Measurements from ENCODE around the gene CUL4B. TPM values are rescaled to one million over a fixed set of nuclear protein-coding genes. Genes with fewer than 3 reads are reported as not detected.

Gene CUL4B
- total and polyA plus RNA-seq, 4 donors: 6.0 to 24.9 (median 12.7) TPM

- no peak for TF ChIP-seq SP1 (IDR thresholded peaks at IDR 0.05)
- Histone ChIP-seq H3K27me3 (ENCODE audit: control insufficient read depth in 4 of 4, insufficient read depth in 4 of 4, low read length in 3 of 4) (no peaks in the 10 kb centered on the region), H3K36me3 (ENCODE audit: control insufficient read depth in 4 of 4, insufficient read depth in 3 of 4, low read depth in 1 of 4, low read length in 3 of 4) (no peaks in the 10 kb centered on the region), H3K9ac (ENCODE audit: low read depth in 1 of 2, low read length in 2 of 2) (no peak overlapping the region), H3K27ac (ENCODE audit: low read depth in 1 of 2, low read length in 2 of 2) (no peak overlapping the region), H3K4me3 (ENCODE audit: low read depth in 1 of 3, low read length in 3 of 3) (no peak overlapping the region), H3K9me3 (ENCODE audit: control insufficient read depth in 4 of 4, low read length in 3 of 4) (no peaks in the 10 kb centered on the region), H3K4me1 (ENCODE audit: control insufficient read depth in 4 of 4, insufficient read depth in 4 of 4, low read length in 3 of 4) (no peaks in the 10 kb centered on the region)
- no peak for DNase-seq (ENCODE audit: low spot score)
- 93% methylated on average over 3 of the region's 3 CpGs for WGBS
These were observed 9.3 kb upstream of the CUL4B start for GRCh38 chrX:120570011-120570600.

- no peaks in the 10 kb centered on the region for H3K9me3 ChIP-seq (ENCODE audit: control insufficient read depth in 4 of 4, low read length in 3 of 4)
- TF ChIP-seq FOXA2 (IDR thresholded peaks at IDR 0.05): no peak
- no peak for TF ChIP-seq FOXA1 (IDR thresholded peaks at IDR 0.05)
- TF ChIP-seq SP1 (IDR thresholded peaks at IDR 0.05): no peak
- no peak for TF ChIP-seq EGR1 (IDR thresholded peaks at IDR 0.05; ENCODE audit: low read depth in 2 of 2)
- TF ChIP-seq, protein P1, sequence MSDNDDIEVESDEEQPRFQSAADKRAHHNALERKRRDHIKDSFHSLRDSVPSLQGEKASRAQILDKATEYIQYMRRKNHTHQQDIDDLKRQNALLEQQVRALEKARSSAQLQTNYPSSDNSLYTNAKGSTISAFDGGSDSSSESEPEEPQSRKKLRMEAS (IDR thresholded peaks at IDR 0.05): no peak
- no peak for TF ChIP-seq JUND (IDR thresholded peaks at IDR 0.05)
- TF ChIP-seq, protein P2, sequence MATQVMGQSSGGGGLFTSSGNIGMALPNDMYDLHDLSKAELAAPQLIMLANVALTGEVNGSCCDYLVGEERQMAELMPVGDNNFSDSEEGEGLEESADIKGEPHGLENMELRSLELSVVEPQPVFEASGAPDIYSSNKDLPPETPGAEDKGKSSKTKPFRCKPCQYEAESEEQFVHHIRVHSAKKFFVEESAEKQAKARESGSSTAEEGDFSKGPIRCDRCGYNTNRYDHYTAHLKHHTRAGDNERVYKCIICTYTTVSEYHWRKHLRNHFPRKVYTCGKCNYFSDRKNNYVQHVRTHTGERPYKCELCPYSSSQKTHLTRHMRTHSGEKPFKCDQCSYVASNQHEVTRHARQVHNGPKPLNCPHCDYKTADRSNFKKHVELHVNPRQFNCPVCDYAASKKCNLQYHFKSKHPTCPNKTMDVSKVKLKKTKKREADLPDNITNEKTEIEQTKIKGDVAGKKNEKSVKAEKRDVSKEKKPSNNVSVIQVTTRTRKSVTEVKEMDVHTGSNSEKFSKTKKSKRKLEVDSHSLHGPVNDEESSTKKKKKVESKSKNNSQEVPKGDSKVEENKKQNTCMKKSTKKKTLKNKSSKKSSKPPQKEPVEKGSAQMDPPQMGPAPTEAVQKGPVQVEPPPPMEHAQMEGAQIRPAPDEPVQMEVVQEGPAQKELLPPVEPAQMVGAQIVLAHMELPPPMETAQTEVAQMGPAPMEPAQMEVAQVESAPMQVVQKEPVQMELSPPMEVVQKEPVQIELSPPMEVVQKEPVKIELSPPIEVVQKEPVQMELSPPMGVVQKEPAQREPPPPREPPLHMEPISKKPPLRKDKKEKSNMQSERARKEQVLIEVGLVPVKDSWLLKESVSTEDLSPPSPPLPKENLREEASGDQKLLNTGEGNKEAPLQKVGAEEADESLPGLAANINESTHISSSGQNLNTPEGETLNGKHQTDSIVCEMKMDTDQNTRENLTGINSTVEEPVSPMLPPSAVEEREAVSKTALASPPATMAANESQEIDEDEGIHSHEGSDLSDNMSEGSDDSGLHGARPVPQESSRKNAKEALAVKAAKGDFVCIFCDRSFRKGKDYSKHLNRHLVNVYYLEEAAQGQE (IDR thresholded peaks at IDR 0.05): no peak
- TF ChIP-seq, protein P3, sequence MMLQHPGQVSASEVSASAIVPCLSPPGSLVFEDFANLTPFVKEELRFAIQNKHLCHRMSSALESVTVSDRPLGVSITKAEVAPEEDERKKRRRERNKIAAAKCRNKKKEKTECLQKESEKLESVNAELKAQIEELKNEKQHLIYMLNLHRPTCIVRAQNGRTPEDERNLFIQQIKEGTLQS (IDR thresholded peaks at IDR 0.05): no peak
- no peak for TF ChIP-seq ZBTB33 (IDR thresholded peaks at IDR 0.05)
- H3K27me3 ChIP-seq (ENCODE audit: control insufficient read depth in 4 of 4, insufficient read depth in 4 of 4, low read length in 3 of 4): no peaks in the 10 kb centered on the region
- H3K9ac ChIP-seq (ENCODE audit: low read depth in 1 of 2, low read length in 2 of 2): no peak overlapping the region
- peaks cover 0 to 6% (median 2%) of the 10 kb centered on the region in 4 donors for H3K4me1 ChIP-seq (ENCODE audit: control insufficient read depth in 4 of 4, insufficient read depth in 4 of 4, low read length in 3 of 4)
- DNase-seq (ENCODE audit: low spot score): no peak
- no peak overlapping the region for H3K4me3 ChIP-seq (ENCODE audit: low read depth in 1 of 3, low read length in 3 of 3)
- H3K36me3 ChIP-seq (ENCODE audit: control insufficient read depth in 4 of 4, insufficient read depth in 3 of 4, low read depth in 1 of 4, low read length in 3 of 4): no peaks in the 10 kb centered on the region
- no peak overlapping the region for H3K27ac ChIP-seq (ENCODE audit: low read depth in 1 of 2, low read length in 2 of 2)
- WGBS: 68% methylated on average over 3 of the region's 3 CpGs
These were observed 7.8 kb upstream of the CUL4B start for GRCh38 chrX:120568609-120569008.

GRCh38 chrX:120568035-120568434, 7.3 kb upstream of the CUL4B start:
- no peak overlapping the region for H3K27ac ChIP-seq (ENCODE audit: low read depth in 1 of 2, low read length in 2 of 2)
- H3K9me3 ChIP-seq (ENCODE audit: control insufficient read depth in 4 of 4, low read length in 3 of 4): no peaks in the 10 kb centered on the region
- no peaks in the 10 kb centered on the region for H3K27me3 ChIP-seq (ENCODE audit: control insufficient read depth in 4 of 4, insufficient read depth in 4 of 4, low read length in 3 of 4)
- H3K4me3 ChIP-seq (ENCODE audit: low read depth in 1 of 3, low read length in 3 of 3): no peak overlapping the region
- no peak overlapping the region for H3K9ac ChIP-seq (ENCODE audit: low read depth in 1 of 2, low read length in 2 of 2)
- H3K36me3 ChIP-seq (ENCODE audit: control insufficient read depth in 4 of 4, insufficient read depth in 3 of 4, low read depth in 1 of 4, low read length in 3 of 4): no peaks in the 10 kb centered on the region
- no peak for DNase-seq (ENCODE audit: low spot score)
- peaks cover 1 to 10% (median 6%) of the 10 kb centered on the region in 4 donors for H3K4me1 ChIP-seq (ENCODE audit: control insufficient read depth in 4 of 4, insufficient read depth in 4 of 4, low read length in 3 of 4)
- TF ChIP-seq CTCF (IDR thresholded peaks at IDR 0.05; ENCODE audit: low read depth, low read length, missing input control) (no peak), HNF4A (conservative IDR thresholded peaks at IDR 0.05) (no peak), JUND (IDR thresholded peaks at IDR 0.05) (no peak), RAD21 (IDR thresholded peaks at IDR 0.05) (no peak), RXRA (IDR thresholded peaks at IDR 0.05) (no peak), FOXA2 (IDR thresholded peaks at IDR 0.05) (no peak), TAF1 (conservative IDR thresholded peaks at IDR 0.05) (no peak), FOXA1 (IDR thresholded peaks at IDR 0.05) (no peak), GABPA (IDR thresholded peaks at IDR 0.05 in 1 of 2, conservative IDR thresholded peaks at IDR 0.05 in 1 of 2) (no peak), EGR1 (IDR thresholded peaks at IDR 0.05; ENCODE audit: low read depth in 2 of 2) (no peak)
- TF ChIP-seq, protein P2 (IDR thresholded peaks at IDR 0.05): no peak
- TF ChIP-seq, protein P3 (IDR thresholded peaks at IDR 0.05): no peak

Measured in liver (tissue), 9 donors.